ENCODE data around the gene TTPAL. TPM values are rescaled to one million over a fixed set of nuclear protein-coding genes. Genes with fewer than 3 reads are reported as not detected.

Gene TTPAL
- total RNA-seq, 3 donors from 2014 or later (not counting 1 experiment from before 2014, with no cell fraction given): 17.2 to 22.9 (median 22.5) TPM

DNA sequence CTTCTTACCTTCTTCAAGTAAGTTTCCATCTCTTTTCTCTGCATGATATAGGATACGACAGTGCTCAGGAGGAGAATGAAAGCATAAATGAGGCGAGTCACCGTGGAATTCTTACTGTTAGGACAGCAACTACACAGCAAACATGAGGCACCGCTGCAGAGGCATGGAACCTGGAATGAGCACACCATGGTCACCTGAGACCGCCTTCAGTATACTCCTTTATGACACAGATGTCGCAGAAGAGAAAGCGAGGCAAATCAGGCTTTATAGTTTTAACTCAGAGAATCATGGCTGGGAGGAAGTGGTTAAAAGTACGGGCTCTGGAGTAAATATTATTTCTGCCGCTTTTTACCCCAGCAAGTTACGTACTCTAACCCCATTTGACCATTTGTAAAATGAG, 38.2 kb downstream of the TTPAL start:
- TF ChIP-seq, protein P1, sequence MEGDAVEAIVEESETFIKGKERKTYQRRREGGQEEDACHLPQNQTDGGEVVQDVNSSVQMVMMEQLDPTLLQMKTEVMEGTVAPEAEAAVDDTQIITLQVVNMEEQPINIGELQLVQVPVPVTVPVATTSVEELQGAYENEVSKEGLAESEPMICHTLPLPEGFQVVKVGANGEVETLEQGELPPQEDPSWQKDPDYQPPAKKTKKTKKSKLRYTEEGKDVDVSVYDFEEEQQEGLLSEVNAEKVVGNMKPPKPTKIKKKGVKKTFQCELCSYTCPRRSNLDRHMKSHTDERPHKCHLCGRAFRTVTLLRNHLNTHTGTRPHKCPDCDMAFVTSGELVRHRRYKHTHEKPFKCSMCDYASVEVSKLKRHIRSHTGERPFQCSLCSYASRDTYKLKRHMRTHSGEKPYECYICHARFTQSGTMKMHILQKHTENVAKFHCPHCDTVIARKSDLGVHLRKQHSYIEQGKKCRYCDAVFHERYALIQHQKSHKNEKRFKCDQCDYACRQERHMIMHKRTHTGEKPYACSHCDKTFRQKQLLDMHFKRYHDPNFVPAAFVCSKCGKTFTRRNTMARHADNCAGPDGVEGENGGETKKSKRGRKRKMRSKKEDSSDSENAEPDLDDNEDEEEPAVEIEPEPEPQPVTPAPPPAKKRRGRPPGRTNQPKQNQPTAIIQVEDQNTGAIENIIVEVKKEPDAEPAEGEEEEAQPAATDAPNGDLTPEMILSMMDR (IDR thresholded peaks at IDR 0.05): no peak
- no peaks in the 10 kb centered on the region for H3K9me3 Mint-ChIP-seq
- peaks cover 41 to 46% of the 10 kb centered on the region in 2 donors for H3K4me1 Mint-ChIP-seq
- 87% methylated on average over 9 of the region's 10 CpGs for WGBS (ENCODE audit: insufficient coverage)
- peak overlapping the region; percentile 67 to 76 for H3K27ac Mint-ChIP-seq
- Histone ChIP-seq H3K4me3 (ENCODE audit: low read length) (no peak overlapping the region), H3K4me1 (ENCODE audit: control insufficient read depth, insufficient read depth, low read length) (peaks cover 4% of the 10 kb centered on the region), H3K36me3 (ENCODE audit: control insufficient read depth, insufficient read depth, low read length) (peaks cover 41% of the 10 kb centered on the region), H3K9me3 (ENCODE audit: control insufficient read depth, insufficient read depth, low read length) (no peaks in the 10 kb centered on the region), H3K27ac (ENCODE audit: low read length) (no peak overlapping the region), H3K27me3 (ENCODE audit: control insufficient read depth, insufficient read depth, low read length) (no peaks in the 10 kb centered on the region)
- H3K27me3 Mint-ChIP-seq (ENCODE audit: low read depth in 2 of 2): no peaks in the 10 kb centered on the region
- no peaks in the 10 kb centered on the region for H3K36me3 Mint-ChIP-seq
- DNase-seq (no peak), ATAC-seq (no peak)
- peak overlapping the region; percentile 10 for H3K4me3 Mint-ChIP-seq
- intact Hi-C loops (cut with micrococcal nuclease): no loop called here

DNA sequence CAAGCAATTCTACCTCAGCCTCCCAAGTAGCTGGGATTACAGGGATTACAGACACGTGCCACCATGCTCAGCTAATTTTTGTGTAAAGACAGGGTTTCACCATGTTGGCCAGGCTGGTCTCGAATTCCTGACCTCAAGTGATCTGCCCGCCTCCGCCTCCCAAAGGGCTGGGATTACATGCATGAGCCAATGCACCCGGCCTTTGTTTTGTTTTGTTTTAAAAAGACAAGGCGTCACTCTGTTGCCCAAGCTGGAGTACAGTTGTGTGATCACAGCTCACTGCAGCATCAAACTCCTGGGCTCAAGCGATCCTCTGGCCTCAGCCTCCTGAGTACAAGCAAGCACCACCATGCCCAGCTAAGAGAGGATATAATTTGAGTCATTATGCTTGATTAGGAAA, 40.8 kb downstream of the TTPAL start:
- Mint-ChIP-seq H3K36me3 (no peaks in the 10 kb centered on the region), H3K4me3 (no peak overlapping the region), H3K27me3 (ENCODE audit: low read depth in 2 of 2) (no peaks in the 10 kb centered on the region), H3K27ac (peak overlapping the region; percentile 96 to 98), H3K9me3 (no peaks in the 10 kb centered on the region), H3K4me1 (peaks cover 59 to 66% of the 10 kb centered on the region in 2 donors)
- intact Hi-C loops (cut with micrococcal nuclease): no loop called here
- Histone ChIP-seq H3K9me3 (ENCODE audit: control insufficient read depth, insufficient read depth, low read length) (no peaks in the 10 kb centered on the region), H3K4me1 (ENCODE audit: control insufficient read depth, insufficient read depth, low read length) (peaks cover 24% of the 10 kb centered on the region), H3K4me3 (ENCODE audit: low read length) (no peak overlapping the region), H3K27ac (ENCODE audit: low read length) (no peak overlapping the region), H3K36me3 (ENCODE audit: control insufficient read depth, insufficient read depth, low read length) (peaks cover 18% of the 10 kb centered on the region), H3K27me3 (ENCODE audit: control insufficient read depth, insufficient read depth, low read length) (no peaks in the 10 kb centered on the region)
- no peak for ATAC-seq
- no peak for DNase-seq
- TF ChIP-seq, protein P1 (IDR thresholded peaks at IDR 0.05): no peak
- 91% methylated on average over 7 of the region's 7 CpGs for WGBS (ENCODE audit: insufficient coverage)

DNA sequence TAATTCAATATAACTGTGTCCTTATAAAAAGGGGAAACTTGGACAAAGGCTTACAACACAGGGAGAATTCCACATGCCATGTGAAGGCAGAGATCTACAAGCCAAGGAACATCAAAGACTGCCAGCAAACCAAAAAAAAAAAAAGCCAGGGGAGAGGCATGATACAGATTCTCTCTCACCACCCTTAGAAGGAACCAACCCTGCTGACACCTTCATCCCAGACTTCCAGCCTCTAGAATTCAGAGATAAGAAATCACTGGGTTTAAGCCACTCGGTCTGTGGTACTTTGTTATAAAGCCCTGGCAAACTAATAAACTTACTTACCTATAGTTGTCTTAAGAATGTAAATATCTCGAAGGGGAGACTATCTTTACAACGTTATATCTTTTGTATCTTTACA, 41.8 kb downstream of the TTPAL start:
- H3K27ac Mint-ChIP-seq: peak overlapping the region; percentile 96 to 98
- H3K9me3 ChIP-seq (ENCODE audit: control insufficient read depth, insufficient read depth, low read length): no peaks in the 10 kb centered on the region
- no peaks in the 10 kb centered on the region for H3K27me3 ChIP-seq (ENCODE audit: control insufficient read depth, insufficient read depth, low read length)
- peaks cover 63 to 71% of the 10 kb centered on the region in 2 donors for H3K4me1 Mint-ChIP-seq
- no peak overlapping the region for H3K27ac ChIP-seq (ENCODE audit: low read length)
- peaks cover 12% of the 10 kb centered on the region for H3K36me3 ChIP-seq (ENCODE audit: control insufficient read depth, insufficient read depth, low read length)
- intact Hi-C loops (cut with micrococcal nuclease): no loop called here
- no peaks in the 10 kb centered on the region for H3K27me3 Mint-ChIP-seq (ENCODE audit: low read depth in 2 of 2)
- no CpG with 5 or more reads among the region's 3 CpGs for WGBS (ENCODE audit: insufficient coverage)
- no peaks in the 10 kb centered on the region for H3K36me3 Mint-ChIP-seq
- H3K4me1 ChIP-seq (ENCODE audit: control insufficient read depth, insufficient read depth, low read length): peaks cover 25% of the 10 kb centered on the region
- ATAC-seq: no peak
- H3K9me3 Mint-ChIP-seq: no peaks in the 10 kb centered on the region
- no peak overlapping the region for H3K4me3 ChIP-seq (ENCODE audit: low read length)
- DNase-seq: no peak
- TF ChIP-seq, protein P1 (IDR thresholded peaks at IDR 0.05): no peak
- no peak overlapping the region for H3K4me3 Mint-ChIP-seq

DNA sequence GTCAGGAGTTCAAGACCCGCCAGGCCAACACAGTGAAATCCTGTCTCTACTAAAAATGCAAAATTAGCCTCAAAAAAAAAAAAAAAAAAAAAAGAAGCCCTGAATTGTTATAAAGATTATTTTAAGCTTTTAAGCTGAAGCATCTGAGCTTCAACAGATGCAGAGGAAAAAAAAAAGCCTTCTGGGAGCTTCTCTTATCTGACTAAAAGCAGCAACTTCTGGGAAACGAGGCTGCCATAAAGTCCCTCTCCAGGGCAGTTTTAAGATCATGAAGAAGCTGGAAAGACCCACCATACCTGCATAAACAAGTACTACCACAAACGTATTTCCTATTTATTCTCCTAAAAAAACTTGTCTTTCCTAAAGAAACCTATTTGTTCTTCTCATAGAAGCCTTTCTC, 42.6 kb downstream of the TTPAL start:
- Histone ChIP-seq H3K4me1 (ENCODE audit: control insufficient read depth, insufficient read depth, low read length) (peaks cover 25% of the 10 kb centered on the region), H3K36me3 (ENCODE audit: control insufficient read depth, insufficient read depth, low read length) (peaks cover 6% of the 10 kb centered on the region), H3K9me3 (ENCODE audit: control insufficient read depth, insufficient read depth, low read length) (no peaks in the 10 kb centered on the region), H3K27ac (ENCODE audit: low read length) (no peak overlapping the region), H3K4me3 (ENCODE audit: low read length) (no peak overlapping the region), H3K27me3 (ENCODE audit: control insufficient read depth, insufficient read depth, low read length) (no peaks in the 10 kb centered on the region)
- no peak for ATAC-seq
- Mint-ChIP-seq H3K36me3 (no peaks in the 10 kb centered on the region), H3K27ac (peak overlapping the region; percentile 96 to 98), H3K4me1 (peaks cover 63 to 73% of the 10 kb centered on the region in 2 donors), H3K27me3 (ENCODE audit: low read depth in 2 of 2) (no peaks in the 10 kb centered on the region), H3K9me3 (no peaks in the 10 kb centered on the region), H3K4me3 (no peak overlapping the region)
- TF ChIP-seq, protein P1 (IDR thresholded peaks at IDR 0.05): no peak
- DNase-seq: no peak
- intact Hi-C loops (cut with micrococcal nuclease): no loop called here
- WGBS (ENCODE audit: insufficient coverage): 77% methylated on average over 2 of the region's 3 CpGs

All from natural killer cell (primary cell).